HL-60 (cell line): ENCODE results near the gene TMEM273.

Experiments used
- DNase-seq, 2 experiments: peaks; one replicate each; pipeline ENCODE4 v3.0.0-alpha.2; 2010 to 2020; ENCODE audit warnings: low read depth in 1 of 2, low spot score in 1 of 2
- H3K27ac ChIP-seq: fragments of 250-450 bp; sonication (Bioruptor Pico); replicated peaks from 2 replicates; pipeline ENCODE4 v1.5.1; 2020; ENCODE audit warnings: mild to moderate bottlenecking, moderate library complexity
- H3K27me3 ChIP-seq: fragments of 250-450 bp; sonication (Bioruptor Pico); 2 replicates; pipeline ENCODE4 v1.5.1; 2021; ENCODE audit warnings: mild to moderate bottlenecking, moderate library complexity; ENCODE audit not compliant: insufficient read depth, poor library complexity, severe bottlenecking
- H3K4me3 ChIP-seq: replicated peaks from 2 replicates; pipeline ENCODE4 v1.5.1; 2011; ENCODE audit warnings: mild to moderate bottlenecking, control low read depth, low read length; ENCODE audit not compliant: insufficient read depth
- CTCF ChIP-seq: IDR thresholded peaks from one replicate; pipeline ENCODE4 v1.5.1; 2011; ENCODE audit warnings: low read length, control low read depth, inconsistent platforms; ENCODE audit not compliant: insufficient read depth
- GABPA ChIP-seq: IDR thresholded peaks from 2 replicates; pipeline ENCODE4 v1.6.1; 2012; ENCODE audit warnings: low read depth
- POLR2AphosphoS5 ChIP-seq: IDR thresholded peaks from 2 replicates; pipeline ENCODE4 v1.6.1; 2012; ENCODE audit warnings: low read depth
- SPI1 ChIP-seq: IDR thresholded peaks from 2 replicates; pipeline ENCODE4 v1.6.1; 2012; ENCODE audit warnings: low read depth, mild to moderate bottlenecking, borderline replicate concordance
- TF ChIP-seq, protein P1 (sequence below): IDR thresholded peaks from 2 replicates; pipeline ENCODE4 v1.6.1; 2012; ENCODE audit warnings: low read depth; ENCODE audit not compliant: insufficient replicate concordance

Gene TMEM273

GRCh38 chr10:49150426-49150825 is 37.8 kb downstream of the TMEM273 start:
- H3K27ac ChIP-seq: no peak overlapping the region
- DNase-seq: no peak
- no peaks in the 10 kb centered on the region for H3K27me3 ChIP-seq
- no peak overlapping the region for H3K4me3 ChIP-seq
- TF ChIP-seq GABPA (no peak), SPI1 (no peak), POLR2AphosphoS5 (no peak), CTCF (no peak)
- TF ChIP-seq, protein P1, sequence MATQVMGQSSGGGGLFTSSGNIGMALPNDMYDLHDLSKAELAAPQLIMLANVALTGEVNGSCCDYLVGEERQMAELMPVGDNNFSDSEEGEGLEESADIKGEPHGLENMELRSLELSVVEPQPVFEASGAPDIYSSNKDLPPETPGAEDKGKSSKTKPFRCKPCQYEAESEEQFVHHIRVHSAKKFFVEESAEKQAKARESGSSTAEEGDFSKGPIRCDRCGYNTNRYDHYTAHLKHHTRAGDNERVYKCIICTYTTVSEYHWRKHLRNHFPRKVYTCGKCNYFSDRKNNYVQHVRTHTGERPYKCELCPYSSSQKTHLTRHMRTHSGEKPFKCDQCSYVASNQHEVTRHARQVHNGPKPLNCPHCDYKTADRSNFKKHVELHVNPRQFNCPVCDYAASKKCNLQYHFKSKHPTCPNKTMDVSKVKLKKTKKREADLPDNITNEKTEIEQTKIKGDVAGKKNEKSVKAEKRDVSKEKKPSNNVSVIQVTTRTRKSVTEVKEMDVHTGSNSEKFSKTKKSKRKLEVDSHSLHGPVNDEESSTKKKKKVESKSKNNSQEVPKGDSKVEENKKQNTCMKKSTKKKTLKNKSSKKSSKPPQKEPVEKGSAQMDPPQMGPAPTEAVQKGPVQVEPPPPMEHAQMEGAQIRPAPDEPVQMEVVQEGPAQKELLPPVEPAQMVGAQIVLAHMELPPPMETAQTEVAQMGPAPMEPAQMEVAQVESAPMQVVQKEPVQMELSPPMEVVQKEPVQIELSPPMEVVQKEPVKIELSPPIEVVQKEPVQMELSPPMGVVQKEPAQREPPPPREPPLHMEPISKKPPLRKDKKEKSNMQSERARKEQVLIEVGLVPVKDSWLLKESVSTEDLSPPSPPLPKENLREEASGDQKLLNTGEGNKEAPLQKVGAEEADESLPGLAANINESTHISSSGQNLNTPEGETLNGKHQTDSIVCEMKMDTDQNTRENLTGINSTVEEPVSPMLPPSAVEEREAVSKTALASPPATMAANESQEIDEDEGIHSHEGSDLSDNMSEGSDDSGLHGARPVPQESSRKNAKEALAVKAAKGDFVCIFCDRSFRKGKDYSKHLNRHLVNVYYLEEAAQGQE: no peak

DNA sequence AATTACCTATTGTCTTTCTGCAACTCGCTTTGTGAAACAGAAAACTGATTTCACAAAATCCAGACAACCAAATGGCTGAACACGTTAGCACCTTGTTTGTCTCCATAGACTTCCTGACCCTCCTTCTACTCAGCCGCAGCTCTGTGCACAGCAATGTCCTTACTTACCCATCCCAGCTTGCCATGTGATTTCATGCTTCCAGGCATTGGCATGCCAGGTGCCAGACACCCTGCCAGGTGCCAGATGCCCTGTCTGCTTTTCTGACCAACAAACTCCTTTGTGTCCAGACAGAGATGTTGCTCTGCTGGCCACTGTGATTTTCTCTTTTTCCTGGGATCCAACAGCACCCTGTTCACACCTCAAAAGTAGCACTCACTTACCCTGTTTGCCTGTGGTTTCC is 38.3 kb downstream of the TMEM273 start:
- Histone ChIP-seq H3K4me3 (no peak overlapping the region), H3K27ac (no peak overlapping the region), H3K27me3 (no peaks in the 10 kb centered on the region)
- no peak for DNase-seq
- TF ChIP-seq POLR2AphosphoS5: no peak
- TF ChIP-seq SPI1: no peak
- no peak for TF ChIP-seq CTCF
- TF ChIP-seq, protein P1: no peak
- no peak for TF ChIP-seq GABPA

GRCh38 chr10:49144058-49144720 is 44.0 kb downstream of the TMEM273 start:
- Histone ChIP-seq H3K4me3 (no peak overlapping the region), H3K27ac (no peak overlapping the region), H3K27me3 (no peaks in the 10 kb centered on the region)
- TF ChIP-seq SPI1: no peak
- TF ChIP-seq POLR2AphosphoS5: no peak
- TF ChIP-seq, protein P1: no peak
- no peak for TF ChIP-seq GABPA
- TF ChIP-seq CTCF: no peak
- no peak for DNase-seq
